ENCODE measurements around the gene LILRA6. TPM values are rescaled to one million over a fixed set of nuclear protein-coding genes. Genes with fewer than 3 reads are reported as not detected.
A peak's percentile ranks its signal among the peaks of the same experiment; 100 is the strongest.
"Not testable (repeated sequence)": the region's sequence is repeated elsewhere in the genome, so short reads cannot be mapped to it uniquely, and the experiment has no call there.

LILRA6 gene
- total and polyA plus RNA-seq, 7 experiments from 2014 or later: 0.12 to 27.0 (median 0.97) TPM

DNA sequence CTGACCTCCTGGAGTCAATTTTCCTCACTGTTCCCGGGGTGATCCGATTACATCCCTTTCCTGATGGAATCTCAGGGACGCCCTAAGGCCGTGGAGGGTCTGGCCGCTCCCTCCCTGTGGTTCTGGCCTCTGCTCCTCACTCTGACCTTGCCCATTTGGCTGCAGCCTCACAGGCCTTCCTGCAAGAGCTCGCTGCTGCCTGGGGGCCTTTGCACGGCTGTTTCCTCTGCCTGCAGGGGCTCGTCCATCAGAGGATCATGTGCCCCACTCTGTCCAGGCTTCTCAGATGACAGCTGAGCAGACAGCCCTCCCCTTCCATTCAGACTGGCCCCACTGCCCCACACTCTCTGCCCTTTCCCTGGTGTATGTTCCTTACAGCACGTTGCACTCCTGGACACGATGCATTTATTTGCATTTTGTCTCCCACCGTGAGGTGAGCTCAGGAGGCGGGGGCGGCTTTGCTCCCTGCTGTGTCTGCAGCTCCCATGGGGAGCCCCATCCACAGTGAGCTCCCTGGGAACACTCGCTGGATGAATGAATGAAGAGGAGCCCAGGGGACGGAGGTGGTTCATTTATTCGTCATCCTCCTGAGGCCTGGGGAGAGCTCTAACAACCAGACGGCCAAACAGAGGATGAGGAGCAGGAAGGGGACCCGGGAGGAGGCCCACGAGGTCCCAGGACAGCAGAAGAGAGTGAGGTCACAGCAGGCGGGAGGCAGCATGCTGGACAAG is 24.9 kb downstream of the LILRA6 start:
- H3K4me3 ChIP-seq (ENCODE audit: low read length); H3K4me1 Mint-ChIP-seq; POLR2A ChIA-PET; H3K9me3 ChIP-seq (ENCODE audit: control insufficient read depth in 2 of 3, low read length in 3 of 3); intact Hi-C loops (cut with micrococcal nuclease); H3K36me3 ChIP-seq (ENCODE audit: control insufficient read depth in 2 of 3, insufficient read depth in 3 of 3, low read length in 3 of 3); H3K27ac ChIP-seq (ENCODE audit: low read depth, low read length); H3K36me3 Mint-ChIP-seq; H3K4me1 ChIP-seq (ENCODE audit: control insufficient read depth in 2 of 2, insufficient read depth in 2 of 2, low read length in 2 of 2); DNase-seq; H3K27me3 Mint-ChIP-seq; CTCF ChIA-PET; H3K27ac Mint-ChIP-seq; H3K27me3 ChIP-seq (ENCODE audit: control insufficient read depth in 2 of 2, insufficient read depth in 2 of 2, low read length in 2 of 2); H3K9me3 Mint-ChIP-seq; ATAC-seq; H3K4me3 Mint-ChIP-seq: not testable (repeated sequence)

GRCh38 chr19:54216869-54217268 is 25.7 kb downstream of the LILRA6 start:
- POLR2A ChIA-PET: no interaction called here

DNA sequence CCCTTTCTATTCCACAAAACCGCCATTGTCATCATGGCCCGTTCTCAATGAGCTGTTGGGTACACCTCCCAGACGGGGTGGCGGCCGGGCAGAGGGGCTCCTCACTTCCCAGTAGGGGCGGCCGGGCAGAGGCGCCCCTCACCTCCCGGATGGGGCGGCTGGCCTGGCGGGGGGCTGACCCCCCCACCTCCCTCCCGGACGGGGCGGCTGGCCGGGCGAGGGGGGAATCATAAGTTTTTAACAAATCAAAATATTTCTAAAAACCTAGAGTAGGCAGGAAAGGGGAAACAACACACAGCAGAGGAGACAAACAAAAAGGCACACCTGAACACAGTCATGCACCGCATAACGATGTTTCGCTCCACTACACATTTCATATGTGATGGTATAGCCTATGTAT is 27.9 kb downstream of the LILRA6 start:
- H3K27ac ChIP-seq (ENCODE audit: low read depth, low read length); H3K9me3 Mint-ChIP-seq; H3K9me3 ChIP-seq (ENCODE audit: control insufficient read depth in 2 of 3, low read length in 3 of 3); H3K27ac Mint-ChIP-seq; POLR2A ChIA-PET; H3K27me3 ChIP-seq (ENCODE audit: control insufficient read depth in 2 of 2, insufficient read depth in 2 of 2, low read length in 2 of 2); H3K4me3 ChIP-seq (ENCODE audit: low read length); H3K4me3 Mint-ChIP-seq; CTCF ChIA-PET; H3K27me3 Mint-ChIP-seq; DNase-seq; H3K36me3 ChIP-seq (ENCODE audit: control insufficient read depth in 2 of 3, insufficient read depth in 3 of 3, low read length in 3 of 3); intact Hi-C loops (cut with micrococcal nuclease); ATAC-seq: not testable (repeated sequence)
- H3K4me1 ChIP-seq (ENCODE audit: control insufficient read depth in 2 of 2, insufficient read depth in 2 of 2, low read length in 2 of 2): peaks cover 14 to 17% of the 10 kb centered on the region in 2 donors
- peaks cover 0 to 17% (median 5%) of the 10 kb centered on the region in 5 donors for H3K36me3 Mint-ChIP-seq
- peaks cover 14 to 21% (median 17%) of the 10 kb centered on the region in 7 donors for H3K4me1 Mint-ChIP-seq

More at GRCh38 chr19:54216869-54217268, 25.7 kb downstream of the LILRA6 start:
- no peaks in the 10 kb centered on the region for H3K27me3 ChIP-seq (ENCODE audit: control insufficient read depth in 2 of 2, insufficient read depth in 2 of 2, low read length in 2 of 2)
- Mint-ChIP-seq H3K27me3 (peaks cover 0 to 5% (median 0%) of the 10 kb centered on the region in 5 donors), H3K4me3 (no peak overlapping the region), H3K36me3 (peaks cover 0 to 7% (median 0%) of the 10 kb centered on the region in 5 donors), H3K4me1 (peaks cover 0 to 6% (median 0%) of the 10 kb centered on the region in 7 donors), H3K27ac (no peak overlapping the region), H3K9me3 (peaks cover 0 to 1% (median 0%) of the 10 kb centered on the region in 11 donors)
- H3K4me1 ChIP-seq (ENCODE audit: control insufficient read depth in 2 of 2, insufficient read depth in 2 of 2, low read length in 2 of 2): no peaks in the 10 kb centered on the region
- no peaks in the 10 kb centered on the region for H3K36me3 ChIP-seq (ENCODE audit: control insufficient read depth in 2 of 3, insufficient read depth in 3 of 3, low read length in 3 of 3)
- no peak for ATAC-seq
- H3K4me3 ChIP-seq (ENCODE audit: low read length): no peak overlapping the region
- intact Hi-C loops (cut with micrococcal nuclease): no loop called here
- DNase-seq: no peak
- CTCF ChIA-PET: no interaction called here
- no peak overlapping the region for H3K27ac ChIP-seq (ENCODE audit: low read depth, low read length)
- H3K9me3 ChIP-seq (ENCODE audit: control insufficient read depth in 2 of 3, low read length in 3 of 3): no peaks in the 10 kb centered on the region

DNA sequence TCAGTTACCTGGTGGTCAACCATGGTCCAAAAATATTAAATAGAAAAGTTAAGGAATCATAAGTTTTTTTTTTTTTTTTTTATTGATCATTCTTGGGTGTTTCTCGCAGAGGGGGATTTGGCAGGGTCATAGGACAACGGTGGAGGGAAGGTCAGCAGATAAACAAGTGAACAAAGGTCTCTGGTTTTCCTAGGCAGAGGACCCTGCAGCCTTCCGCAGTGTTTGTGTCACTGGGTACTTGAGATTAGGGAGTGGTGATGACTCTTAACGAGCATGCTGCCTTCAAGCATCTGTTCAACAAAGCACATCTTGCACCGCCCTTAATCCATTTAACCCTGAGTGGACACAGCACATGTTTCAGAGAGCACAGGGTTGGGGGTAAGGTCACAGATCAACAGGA is 28.4 kb downstream of the LILRA6 start:
- H3K36me3 ChIP-seq (ENCODE audit: control insufficient read depth in 2 of 3, insufficient read depth in 3 of 3, low read length in 3 of 3); H3K27me3 Mint-ChIP-seq; H3K4me3 ChIP-seq (ENCODE audit: low read length); CTCF ChIA-PET; H3K27ac ChIP-seq (ENCODE audit: low read depth, low read length); H3K9me3 Mint-ChIP-seq; H3K27ac Mint-ChIP-seq; intact Hi-C loops (cut with micrococcal nuclease); H3K27me3 ChIP-seq (ENCODE audit: control insufficient read depth in 2 of 2, insufficient read depth in 2 of 2, low read length in 2 of 2); H3K4me3 Mint-ChIP-seq; ATAC-seq; DNase-seq; POLR2A ChIA-PET; H3K9me3 ChIP-seq (ENCODE audit: control insufficient read depth in 2 of 3, low read length in 3 of 3): not testable (repeated sequence)
- Mint-ChIP-seq H3K4me1 (peaks cover 16 to 25% (median 21%) of the 10 kb centered on the region in 7 donors), H3K36me3 (peaks cover 0 to 17% (median 5%) of the 10 kb centered on the region in 5 donors)
- peaks cover 19 to 22% of the 10 kb centered on the region in 2 donors for H3K4me1 ChIP-seq (ENCODE audit: control insufficient read depth in 2 of 2, insufficient read depth in 2 of 2, low read length in 2 of 2)

GRCh38 chr19:54211235-54211634 is 31.4 kb downstream of the LILRA6 start:
- intact Hi-C loops (cut with micrococcal nuclease): no loop called here
- ATAC-seq: no peak
- H3K9me3 ChIP-seq (ENCODE audit: control insufficient read depth in 2 of 3, low read length in 3 of 3): no peaks in the 10 kb centered on the region
- peaks cover 40 to 47% of the 10 kb centered on the region in 2 donors for H3K4me1 ChIP-seq (ENCODE audit: control insufficient read depth in 2 of 2, insufficient read depth in 2 of 2, low read length in 2 of 2)
- Mint-ChIP-seq H3K27ac (peak overlapping the region in 8 of 9 donors; percentile 55 to 86 (median 74)), H3K27me3 (no peaks in the 10 kb centered on the region), H3K9me3 (no peaks in the 10 kb centered on the region), H3K4me3 (peak overlapping the region in 4 of 10 donors; percentile 21 to 78 (median 44)), H3K4me1 (peaks cover 32 to 52% (median 49%) of the 10 kb centered on the region in 7 donors), H3K36me3 (peaks cover 0 to 29% (median 10%) of the 10 kb centered on the region in 5 donors)
- DNase-seq: no peak
- POLR2A ChIA-PET: interaction anchor here (2.0 kb wide), 1 partner anchor 10 kb away, joined by 6 read pairs; the partner anchor contains the start of gene RPS9
- no peak overlapping the region for H3K4me3 ChIP-seq (ENCODE audit: low read length)
- CTCF ChIA-PET: no interaction called here
- no peaks in the 10 kb centered on the region for H3K27me3 ChIP-seq (ENCODE audit: control insufficient read depth in 2 of 2, insufficient read depth in 2 of 2, low read length in 2 of 2)
- H3K27ac ChIP-seq (ENCODE audit: low read depth, low read length): no peak overlapping the region
- peaks cover 0 to 16% (median 8%) of the 10 kb centered on the region in 3 experiments for H3K36me3 ChIP-seq (ENCODE audit: control insufficient read depth in 2 of 3, insufficient read depth in 3 of 3, low read length in 3 of 3)

GRCh38 chr19:54209811-54210494 is 32.6 kb downstream of the LILRA6 start:
- peak overlapping the region; percentile 10 to 78 (median 56) for H3K4me3 Mint-ChIP-seq
- no peaks in the 10 kb centered on the region for H3K27me3 Mint-ChIP-seq
- POLR2A ChIA-PET: interaction anchor here (1.0 to 3.0 kb wide), 3 partner anchors 9 to 21 kb away, joined by 3 to 12 read pairs (median 6); partner anchors contain the start of genes MBOAT7 and RPS9
- Histone ChIP-seq H3K27me3 (ENCODE audit: control insufficient read depth in 2 of 2, insufficient read depth in 2 of 2, low read length in 2 of 2) (no peaks in the 10 kb centered on the region), H3K4me3 (ENCODE audit: low read length) (no peak overlapping the region), H3K9me3 (ENCODE audit: control insufficient read depth in 2 of 3, low read length in 3 of 3) (no peaks in the 10 kb centered on the region), H3K27ac (ENCODE audit: low read depth, low read length) (peak overlapping the region; percentile 1), H3K36me3 (ENCODE audit: control insufficient read depth in 2 of 3, insufficient read depth in 3 of 3, low read length in 3 of 3) (peaks cover 3 to 29% (median 14%) of the 10 kb centered on the region in 3 experiments), H3K4me1 (ENCODE audit: control insufficient read depth in 2 of 2, insufficient read depth in 2 of 2, low read length in 2 of 2) (peaks cover 47 to 48% of the 10 kb centered on the region in 2 donors)
- peak overlapping the region in 8 of 9 donors; percentile 3 to 82 (median 72) for H3K27ac Mint-ChIP-seq
- DNase-seq: no peak
- no peaks in the 10 kb centered on the region for H3K9me3 Mint-ChIP-seq
- CTCF ChIA-PET: no interaction called here
- peaks cover 2 to 34% (median 12%) of the 10 kb centered on the region in 5 donors for H3K36me3 Mint-ChIP-seq
- peaks cover 37 to 65% (median 61%) of the 10 kb centered on the region in 7 donors for H3K4me1 Mint-ChIP-seq
- intact Hi-C loops (cut with micrococcal nuclease): loop anchor here (1.0 to 2.0 kb wide), 3 partner anchors 9 to 21 kb away; partner anchors contain the start of gene MBOAT7 (in 1 of the 2)
- peak; percentile 46 for ATAC-seq

All from naive thymus-derived CD4-positive, alpha-beta T cell (primary cell).